B cell (primary cell): ENCODE results near the gene ACOT6.

ENCODE experiments used
- EZH2 ChIP-seq: IDR thresholded peaks from 2 replicates; pipeline ENCODE4 v1.6.1; 2012; ENCODE audit warnings: borderline replicate concordance, low read depth, mild to moderate bottlenecking, moderate library complexity, low read length; ENCODE audit not compliant: insufficient read depth, poor library complexity, severe bottlenecking
- TF ChIP-seq, protein P1 (sequence below): fragments of 200-600 bp; IDR thresholded peaks from one replicate; pipeline ENCODE4 v1.8.0; 2022; ENCODE audit warnings: antibody characterized with exemption, mild to moderate bottlenecking

DNA sequence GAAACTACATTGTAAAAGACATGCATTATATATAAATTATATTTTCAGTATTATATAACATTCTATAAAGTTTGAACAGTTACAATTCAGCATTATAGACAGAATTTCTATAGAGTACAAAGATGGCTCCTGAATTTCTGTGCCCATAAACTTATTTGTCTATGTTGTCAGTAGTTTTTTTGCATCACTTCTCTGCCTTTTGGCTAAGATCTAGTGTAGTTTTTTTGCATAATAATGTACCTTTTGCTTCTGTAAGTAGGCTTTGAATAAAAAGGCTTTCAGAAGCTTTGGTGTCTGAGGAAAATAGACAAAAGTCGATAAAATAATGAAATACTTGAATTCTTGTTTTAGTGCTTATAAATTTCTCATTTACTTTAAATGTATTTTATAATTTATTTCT, 43.5 kb downstream of the ACOT6 start:
- no peak for TF ChIP-seq EZH2
- TF ChIP-seq, protein P1, sequence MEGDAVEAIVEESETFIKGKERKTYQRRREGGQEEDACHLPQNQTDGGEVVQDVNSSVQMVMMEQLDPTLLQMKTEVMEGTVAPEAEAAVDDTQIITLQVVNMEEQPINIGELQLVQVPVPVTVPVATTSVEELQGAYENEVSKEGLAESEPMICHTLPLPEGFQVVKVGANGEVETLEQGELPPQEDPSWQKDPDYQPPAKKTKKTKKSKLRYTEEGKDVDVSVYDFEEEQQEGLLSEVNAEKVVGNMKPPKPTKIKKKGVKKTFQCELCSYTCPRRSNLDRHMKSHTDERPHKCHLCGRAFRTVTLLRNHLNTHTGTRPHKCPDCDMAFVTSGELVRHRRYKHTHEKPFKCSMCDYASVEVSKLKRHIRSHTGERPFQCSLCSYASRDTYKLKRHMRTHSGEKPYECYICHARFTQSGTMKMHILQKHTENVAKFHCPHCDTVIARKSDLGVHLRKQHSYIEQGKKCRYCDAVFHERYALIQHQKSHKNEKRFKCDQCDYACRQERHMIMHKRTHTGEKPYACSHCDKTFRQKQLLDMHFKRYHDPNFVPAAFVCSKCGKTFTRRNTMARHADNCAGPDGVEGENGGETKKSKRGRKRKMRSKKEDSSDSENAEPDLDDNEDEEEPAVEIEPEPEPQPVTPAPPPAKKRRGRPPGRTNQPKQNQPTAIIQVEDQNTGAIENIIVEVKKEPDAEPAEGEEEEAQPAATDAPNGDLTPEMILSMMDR = no peak
